GM21381 (cell line): Measurements from ENCODE around the gene DUSP3.
"Not testable (repeated sequence)": the region's sequence is repeated elsewhere in the genome, so short reads cannot be mapped to it uniquely, and the experiment has no call there.

Experiments
- ATAC-seq: cut with Tn5 transposase; IDR thresholded peaks from one replicate; pipeline ENCODE4 v1.9.1; 2021; ENCODE audit warnings: mild to moderate bottlenecking, moderate library complexity; ENCODE audit not compliant: unreplicated experiment

DUSP3 gene

DNA sequence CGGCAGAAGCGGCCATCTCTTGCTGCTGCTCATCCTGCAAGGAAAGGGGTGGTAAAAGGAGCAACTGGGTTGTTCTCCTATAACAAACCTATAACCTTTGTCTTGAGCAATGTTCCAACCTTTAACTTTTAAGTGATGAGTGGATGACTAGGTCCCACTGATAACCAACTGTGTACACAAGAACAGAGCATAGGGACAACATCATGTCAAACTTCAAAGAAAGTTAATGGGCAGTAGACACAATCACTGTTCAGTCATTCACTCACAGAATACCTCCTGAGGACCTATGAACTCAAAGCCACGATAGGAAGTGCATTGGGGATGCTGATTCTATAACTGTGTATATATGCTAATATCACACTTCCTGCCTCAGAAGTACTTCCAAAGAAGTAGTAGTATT is 23.1 kb upstream of the DUSP3 start:
- ATAC-seq, result no peak

DNA sequence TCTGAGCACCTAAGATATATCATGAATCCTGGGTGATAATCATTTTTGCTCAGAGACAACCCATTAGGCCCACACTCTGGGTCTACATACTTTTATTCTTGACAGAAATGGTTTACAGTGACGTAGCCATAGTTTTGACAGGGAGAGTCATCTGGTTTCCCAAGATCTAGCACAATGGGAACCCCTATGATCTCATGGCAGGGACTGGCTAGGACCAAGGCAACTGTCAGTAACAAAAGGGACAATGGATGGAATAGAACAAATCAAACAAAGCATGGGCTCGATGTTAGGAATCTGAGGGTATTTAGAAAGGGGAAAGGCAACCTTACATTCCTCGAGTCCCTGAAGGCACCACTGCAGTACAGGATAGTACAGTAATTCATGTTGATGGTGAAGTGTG is 22.0 kb upstream of the DUSP3 start:
- ATAC-seq, result no peak

DNA sequence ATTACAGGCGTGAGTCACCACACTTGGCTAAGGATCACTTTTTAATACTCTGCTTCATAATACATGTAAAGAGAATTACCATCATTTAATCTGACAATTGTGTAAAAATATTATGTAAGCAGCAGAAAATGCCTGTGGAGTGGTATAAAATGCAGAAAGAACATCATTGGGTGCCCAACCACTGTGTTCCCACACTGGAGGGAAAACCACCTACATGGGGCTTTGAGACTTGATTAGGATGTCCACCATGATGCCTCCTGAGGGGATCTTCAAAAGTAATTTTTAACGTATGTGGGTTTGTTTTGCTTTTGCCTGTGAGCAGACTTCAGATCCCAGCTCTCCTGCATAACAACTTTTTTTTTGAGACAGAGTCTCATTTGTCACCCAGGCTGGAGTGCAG is 20.3 kb upstream of the DUSP3 start:
- no peak for ATAC-seq

DNA sequence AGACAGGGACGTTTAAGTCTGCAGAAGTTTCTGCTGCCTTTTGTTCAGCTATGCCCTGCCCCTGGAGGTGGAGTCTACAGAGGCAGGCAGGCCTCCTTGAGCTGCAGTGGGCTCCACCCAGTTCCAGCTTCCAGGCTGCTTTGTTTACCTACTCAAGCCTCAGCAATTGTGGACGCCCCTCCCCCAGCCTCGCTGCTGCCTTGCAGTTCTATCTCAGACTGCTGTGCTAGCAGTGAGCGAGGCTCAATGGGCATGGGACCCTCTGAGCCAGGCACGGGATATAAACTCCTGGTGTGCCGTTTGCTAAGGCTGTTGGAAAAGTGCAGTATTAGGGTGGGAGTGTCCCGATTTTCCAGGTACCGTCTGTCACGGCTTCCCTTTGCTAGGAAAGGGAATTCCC is 19.2 kb upstream of the DUSP3 start:
- not testable (repeated sequence) for ATAC-seq

DNA sequence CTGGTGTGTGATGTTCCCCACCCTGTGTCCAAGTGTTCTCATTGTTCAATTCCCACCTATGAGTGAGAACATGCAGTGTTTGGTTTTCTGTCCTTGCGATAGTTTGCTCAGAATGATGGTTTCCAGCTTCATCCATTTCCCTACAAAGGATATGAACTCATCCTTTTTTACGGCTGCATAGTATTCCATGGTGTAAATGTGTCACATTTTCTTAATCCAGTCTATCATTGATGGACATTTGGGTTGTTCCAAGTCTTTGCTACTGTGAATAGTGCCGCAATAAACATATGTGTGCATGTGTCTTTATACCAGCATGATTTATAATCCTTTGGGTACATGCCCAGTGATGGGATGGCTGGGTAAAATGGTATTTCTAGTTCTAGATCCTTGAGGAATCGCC is 13.9 kb upstream of the DUSP3 start:
- not testable (repeated sequence) for ATAC-seq

DNA sequence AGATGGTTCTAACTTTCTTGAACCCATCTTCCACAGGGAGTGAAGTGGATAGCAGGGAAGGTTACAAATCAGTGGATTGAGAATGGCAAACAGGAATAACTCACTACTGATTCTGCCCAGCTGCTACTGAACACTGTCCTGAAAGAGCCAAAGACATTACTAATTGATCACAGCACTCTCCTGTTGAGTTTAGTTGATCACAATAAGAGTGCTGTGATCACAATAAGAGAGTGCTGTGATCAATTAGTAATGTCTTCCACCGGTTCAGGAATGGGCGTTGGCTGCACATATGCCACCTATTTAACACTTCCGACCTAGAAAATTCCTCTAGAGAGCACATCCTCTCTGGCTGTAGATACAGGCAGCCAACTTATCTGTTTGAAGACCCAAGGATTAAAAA is 12.8 kb upstream of the DUSP3 start:
- no peak for ATAC-seq

DNA sequence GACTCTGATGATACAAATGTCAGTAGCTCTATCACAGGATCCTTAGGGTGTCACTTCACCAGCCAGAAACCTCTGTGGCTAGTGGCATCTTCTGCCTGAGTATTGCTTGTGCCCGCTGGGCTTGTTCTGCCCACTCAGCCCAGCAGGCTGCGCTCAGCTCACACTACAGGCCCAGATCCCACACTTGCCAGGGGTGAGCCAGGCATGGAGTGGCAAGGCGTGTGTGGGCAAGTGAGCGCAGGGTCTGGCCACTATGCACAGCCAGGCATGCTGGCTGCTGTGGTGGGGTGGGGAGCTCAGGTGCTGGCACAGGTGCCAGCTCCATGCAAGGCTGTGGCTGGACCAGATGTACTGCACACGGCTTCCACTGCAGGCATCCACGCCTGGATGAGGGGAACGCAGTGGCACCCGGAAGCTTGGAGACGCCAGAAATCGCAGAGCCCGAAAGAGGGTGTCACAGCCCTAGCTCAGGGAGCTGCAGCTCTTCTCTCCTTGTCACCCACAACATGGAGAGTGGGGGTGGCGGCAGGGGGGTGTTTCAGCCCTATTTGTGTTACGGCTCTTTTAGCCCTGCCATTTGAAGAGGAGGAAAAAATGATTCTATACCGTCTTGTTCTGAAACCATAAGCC is 11.6 kb upstream of the DUSP3 start:
- ATAC-seq, result no peak

DNA sequence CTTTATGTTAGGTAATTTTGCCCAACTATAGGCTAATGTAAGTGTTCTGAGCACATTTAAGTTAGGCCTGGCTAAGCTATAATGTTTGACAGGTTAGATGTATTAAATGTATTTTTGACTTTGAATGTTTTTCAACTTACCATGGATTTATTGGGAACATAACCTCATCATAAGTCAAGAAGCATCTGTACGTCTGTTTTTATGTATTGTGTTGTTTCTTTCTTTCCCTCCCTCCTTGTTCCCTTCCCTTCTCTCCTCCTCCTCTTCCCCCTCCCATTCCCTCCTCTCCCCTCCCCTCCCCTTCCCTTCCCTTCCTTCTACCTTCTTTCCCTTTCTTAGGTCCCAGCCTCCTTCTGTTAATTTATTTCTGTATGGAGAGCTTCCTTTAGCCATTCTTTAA is 10.7 kb upstream of the DUSP3 start:
- ATAC-seq, result no peak

DNA sequence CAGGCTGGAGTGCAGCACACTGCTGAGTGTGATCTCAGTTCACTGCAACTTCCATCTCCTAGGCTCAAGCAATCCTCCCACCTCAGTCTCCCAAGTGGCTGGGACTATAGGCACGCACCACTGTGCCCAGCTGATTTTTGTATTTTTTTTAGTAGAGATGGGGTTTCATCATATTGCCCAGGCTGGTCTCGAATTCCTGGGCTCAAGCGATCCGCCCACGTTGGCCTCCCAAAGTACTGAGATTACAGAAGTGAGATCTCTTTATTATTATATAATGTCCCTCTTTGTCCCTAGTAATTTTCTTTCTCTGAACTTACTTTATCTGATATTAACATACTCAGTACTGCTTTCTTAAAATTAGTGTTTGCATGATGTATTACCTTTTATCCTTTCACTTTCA is 9.8 kb upstream of the DUSP3 start:
- ATAC-seq, result no peak

DNA sequence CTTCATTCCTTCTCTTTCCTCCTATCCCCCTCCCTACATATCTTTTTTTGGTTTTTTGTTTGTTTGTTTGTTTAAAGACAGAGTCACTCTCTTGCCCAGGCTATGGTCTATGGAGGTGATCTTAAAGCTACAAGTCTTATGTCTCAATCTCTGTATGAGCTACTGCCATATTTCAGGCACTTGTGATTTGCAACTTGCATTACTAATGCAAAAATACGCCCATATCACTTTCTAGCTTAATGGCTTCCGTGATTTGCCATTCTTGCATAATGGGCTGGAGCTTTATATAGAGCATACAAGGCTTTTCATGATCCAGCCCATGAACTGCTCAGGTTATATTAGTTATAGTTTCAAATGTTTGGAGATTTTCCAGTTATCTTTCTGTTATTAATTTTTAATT is 9.0 kb upstream of the DUSP3 start:
- no peak for ATAC-seq

DNA sequence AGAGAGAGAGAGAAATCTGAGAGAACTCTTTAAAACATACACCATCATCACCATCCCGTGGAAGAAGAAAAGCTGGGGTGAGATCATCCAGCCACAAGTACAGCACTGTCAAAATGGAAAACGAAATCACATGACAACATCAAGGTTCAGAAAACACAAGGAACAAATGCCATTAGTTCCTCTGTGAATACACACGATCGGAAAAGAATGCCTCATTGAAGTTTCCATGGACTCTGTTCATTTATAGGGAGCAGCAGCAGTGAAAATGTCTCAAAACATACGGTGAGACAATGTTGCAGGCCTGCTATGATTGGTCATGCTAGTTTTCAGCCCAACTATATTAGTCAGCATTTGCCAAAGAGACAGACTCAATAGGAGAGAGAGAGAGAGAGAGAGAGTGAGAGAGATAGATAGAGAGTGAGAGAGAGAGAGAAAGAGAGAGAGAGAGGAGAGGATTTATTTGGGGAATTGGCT is 5.9 kb upstream of the DUSP3 start:
- ATAC-seq, result no peak

DNA sequence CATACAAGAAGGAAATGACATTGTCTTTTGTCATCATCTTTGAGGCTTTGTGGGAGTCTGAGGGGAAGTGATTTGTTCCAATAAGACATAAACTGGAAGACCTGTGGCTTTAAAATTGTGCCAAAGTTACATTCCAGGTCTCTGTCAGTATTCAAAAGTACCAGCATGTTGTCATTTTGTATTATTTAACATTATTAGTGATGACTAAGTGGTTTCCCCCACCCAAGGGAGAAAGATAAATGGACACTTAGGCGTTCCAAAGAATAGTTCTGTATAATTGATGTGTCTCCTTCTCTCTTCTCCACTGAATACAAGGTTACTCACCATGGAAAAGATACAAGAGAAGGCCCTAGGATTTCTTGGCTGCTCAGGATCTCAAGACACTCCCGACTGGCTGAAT is 5.3 kb upstream of the DUSP3 start:
- no peak for ATAC-seq

DNA sequence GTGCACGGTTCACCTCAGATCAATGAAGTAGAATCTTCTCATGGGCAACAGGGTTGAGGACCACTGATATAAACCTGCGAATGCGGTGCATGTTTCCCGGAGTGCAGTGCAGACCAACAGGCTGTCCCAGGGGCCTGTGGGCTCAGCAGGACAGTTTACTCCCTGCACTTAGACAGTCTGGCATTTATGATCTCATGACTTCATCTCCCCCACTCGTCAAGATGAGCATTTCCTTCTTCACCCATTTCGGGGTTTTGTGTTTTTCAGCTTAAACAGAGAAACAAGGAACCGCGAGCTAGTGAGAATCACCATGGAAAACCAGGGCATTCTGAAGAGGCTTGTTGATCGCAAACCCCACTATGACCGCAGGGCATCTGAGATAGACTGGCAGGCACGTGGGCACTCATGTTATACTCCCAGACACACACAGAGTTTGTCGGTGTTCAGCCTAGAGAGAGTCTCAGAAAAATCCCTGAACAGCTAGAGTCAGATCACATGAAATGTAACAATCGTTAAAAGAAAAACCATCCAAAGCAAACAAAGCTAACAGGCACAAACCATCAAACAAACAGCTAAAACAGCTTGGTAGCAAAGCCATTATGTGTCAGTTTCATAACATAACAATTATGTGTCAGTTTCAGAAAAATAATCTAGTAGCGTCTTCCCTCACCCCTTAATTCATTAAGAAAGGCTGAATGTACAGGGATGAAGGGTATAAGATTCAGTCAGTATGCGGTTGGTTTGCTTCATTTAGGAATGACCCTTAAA is 4.3 kb upstream of the DUSP3 start:
- ATAC-seq, result no peak

DNA sequence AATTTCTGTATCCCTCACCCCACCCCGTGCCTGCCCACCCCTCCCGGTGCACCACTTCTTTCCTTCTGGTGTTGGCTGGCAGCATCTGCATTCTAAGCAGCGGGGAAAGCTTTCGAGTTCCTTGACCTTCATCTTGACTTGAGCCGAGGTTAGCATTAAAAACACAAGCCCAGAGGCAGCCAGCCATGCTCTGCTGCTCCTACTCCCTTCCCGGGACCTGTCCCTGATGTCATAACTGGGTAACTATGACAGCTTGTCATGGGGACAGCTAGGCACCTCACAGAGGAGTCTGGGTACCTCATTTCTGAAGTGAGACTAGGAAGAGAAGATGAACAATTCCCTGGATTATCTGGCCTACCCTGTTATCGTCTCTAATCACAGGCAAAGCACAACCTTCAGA is 1.4 kb upstream of the DUSP3 start, which contains the start of gene CFAP97D1:
Gene CFAP97D1, plus strand, starts transcription at position 301 of the 400 bp plus-strand sequence. Its CDS starts 28 bp downstream, at position 329.
- no peak for ATAC-seq

DNA sequence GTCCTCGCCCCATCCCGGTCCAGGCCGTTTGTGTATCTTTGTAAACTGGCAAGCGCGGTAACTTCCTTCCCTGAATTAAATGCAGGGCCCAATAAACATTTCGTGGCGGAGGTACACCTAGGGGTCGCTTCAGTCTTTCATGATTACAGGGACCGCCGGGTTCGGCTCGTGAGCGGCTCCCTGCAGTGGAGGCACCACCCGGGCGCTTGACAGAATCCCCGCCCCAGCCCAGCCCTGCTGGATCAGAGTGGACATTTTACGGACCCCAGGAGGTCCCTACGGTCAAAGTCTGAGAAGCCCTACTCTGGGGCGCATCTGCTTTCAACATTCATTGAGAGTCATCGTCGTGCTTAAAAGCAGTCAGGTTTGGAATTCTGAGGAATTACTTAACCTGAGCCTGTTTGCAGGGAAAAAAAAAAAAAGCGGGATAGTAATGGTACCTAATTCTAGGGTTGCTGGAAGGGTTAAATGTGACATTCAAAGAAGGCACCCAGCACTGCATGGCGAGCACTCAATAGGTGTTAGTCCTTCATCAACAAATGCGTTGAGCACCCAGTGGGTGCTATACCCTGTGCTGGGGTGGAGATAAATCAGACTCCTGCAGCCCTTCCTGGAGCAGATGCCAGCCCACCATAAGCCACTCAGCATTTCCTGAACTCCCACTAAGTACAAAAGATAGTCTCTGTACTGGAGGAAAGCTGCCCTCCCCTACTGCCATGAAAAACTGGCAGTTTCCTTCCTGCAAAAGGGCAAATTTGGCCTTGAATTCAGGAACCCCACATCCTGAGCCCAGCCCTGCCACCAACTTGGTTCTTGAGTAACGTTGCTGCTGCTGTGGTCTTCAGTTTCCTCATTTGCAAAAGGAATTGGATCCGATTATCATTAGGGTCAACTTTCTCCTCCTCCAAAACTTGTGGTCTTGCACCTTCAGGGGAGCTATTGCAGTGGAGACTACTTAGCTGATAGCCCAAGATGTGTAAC is 658 bp upstream of the DUSP3 start:
- no peak for ATAC-seq

DNA sequence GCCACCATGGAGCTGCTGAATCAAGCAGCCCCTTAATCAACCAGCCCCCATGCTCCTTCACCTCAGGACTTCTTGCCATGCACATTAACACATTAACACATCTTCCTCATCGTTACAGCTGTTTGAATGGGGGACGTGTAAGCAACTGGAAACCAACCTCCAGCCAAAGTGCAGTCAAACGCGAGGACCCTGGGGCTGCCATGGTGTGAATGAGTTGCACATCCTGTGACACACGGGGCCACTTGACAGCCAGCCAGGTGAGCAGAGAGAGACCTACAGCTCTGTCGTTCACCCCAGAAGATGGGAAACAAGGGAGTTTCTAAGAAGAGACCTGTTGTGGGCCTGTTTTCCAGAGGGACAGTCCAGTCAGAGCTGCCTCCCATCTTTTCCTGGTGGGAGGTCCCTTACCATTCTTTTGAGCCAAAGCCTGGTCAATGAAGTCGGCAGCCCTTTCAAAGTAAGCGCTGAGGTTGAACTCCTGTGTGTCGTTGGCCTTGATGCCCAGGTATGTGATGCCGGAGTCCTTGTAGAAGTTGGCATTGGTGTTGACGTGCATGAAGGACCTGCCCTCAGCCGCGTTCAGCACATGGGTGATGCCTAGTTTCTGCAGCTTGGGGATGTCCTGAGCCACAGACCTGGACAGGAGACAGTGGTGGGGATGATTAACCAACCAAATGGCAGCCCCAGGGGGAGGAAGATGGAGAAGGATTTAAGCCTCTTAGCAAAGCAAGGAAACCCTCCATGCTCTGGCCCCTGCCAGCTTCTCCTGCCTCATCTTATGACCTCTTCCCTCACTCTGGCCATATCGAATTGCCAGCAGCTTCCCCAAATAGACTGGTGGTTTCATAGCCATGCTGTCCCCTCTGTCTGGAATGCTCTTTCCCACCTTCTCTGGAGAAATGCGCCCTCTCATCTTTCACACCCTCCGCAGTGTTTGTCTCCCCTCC is 4.2 kb downstream of the DUSP3 start:
- ATAC-seq, result no peak

DNA sequence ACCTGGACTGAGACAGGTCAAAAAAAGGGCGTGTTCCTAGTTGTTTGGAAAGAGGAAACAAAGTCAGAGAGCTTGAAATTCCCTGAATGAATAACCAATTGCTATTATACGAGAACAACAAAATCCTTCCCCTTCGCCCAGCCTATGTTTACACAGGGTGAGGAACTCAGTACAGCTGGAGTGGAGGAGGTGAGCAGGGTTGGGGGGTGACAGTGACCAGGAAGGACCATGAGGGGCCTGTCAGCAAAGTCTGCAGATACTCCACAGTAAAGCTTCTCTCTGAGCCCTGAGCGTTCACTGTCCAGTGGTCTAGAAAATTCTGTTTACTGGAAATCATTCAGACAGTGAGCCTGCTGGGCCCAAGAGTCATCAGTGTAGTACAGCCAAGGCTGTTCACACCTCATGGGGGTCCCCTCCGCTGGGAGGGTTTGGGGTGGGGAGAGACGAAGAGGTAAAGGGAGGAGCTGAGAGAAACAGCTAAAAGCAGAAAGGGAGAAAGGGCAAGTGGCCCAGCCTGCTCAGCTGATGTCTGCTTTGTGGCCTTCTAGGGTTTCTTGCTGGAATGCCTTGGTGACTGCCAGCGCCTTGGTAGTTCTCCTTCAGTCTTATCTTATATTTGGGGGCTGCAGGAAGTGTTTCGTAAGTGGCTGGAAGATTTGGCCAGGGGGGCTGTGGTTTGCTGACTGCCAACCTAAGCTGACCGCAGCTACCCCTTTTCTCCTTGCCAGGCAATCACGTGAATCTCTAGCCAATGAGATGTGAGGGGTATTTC is 5.7 kb downstream of the DUSP3 start:
- no peak for ATAC-seq

DNA sequence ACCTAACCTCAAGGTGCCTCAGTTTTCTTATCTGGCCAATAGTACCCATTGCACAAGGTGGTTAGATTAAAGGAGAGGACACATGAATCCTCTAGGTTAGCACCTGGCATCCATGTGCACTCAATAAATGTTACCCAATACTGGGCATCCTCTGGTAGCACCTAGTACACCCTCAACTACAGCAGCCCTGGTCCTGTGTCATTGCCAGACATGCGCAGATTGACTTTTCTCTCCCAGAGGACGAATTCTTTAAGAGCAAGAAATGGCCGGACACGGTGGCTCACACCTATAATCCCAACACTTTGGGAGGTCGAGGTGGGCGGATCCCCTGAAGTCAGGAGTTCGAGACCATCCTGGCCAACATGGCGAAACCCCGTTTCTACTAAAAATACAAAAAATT is 7.3 kb downstream of the DUSP3 start:
- no peak for ATAC-seq

DNA sequence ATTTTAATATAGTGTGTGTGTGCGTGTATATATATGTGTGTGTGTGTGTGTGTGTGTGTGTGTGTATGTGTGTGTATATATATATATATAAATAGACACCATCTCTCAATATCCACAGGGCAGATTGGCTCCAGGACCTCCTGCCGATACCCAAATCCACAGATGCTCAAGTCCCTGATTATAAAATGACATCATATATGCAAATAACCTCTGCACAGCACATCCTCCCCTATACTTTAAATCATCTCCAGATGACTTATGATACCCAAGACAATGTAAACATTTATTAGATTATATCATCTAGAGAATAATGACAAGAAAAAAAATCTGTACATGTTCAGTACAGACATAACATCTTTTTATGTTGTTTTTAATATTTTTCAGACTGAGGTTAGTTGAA is 7.8 kb downstream of the DUSP3 start:
- no peak for ATAC-seq

DNA sequence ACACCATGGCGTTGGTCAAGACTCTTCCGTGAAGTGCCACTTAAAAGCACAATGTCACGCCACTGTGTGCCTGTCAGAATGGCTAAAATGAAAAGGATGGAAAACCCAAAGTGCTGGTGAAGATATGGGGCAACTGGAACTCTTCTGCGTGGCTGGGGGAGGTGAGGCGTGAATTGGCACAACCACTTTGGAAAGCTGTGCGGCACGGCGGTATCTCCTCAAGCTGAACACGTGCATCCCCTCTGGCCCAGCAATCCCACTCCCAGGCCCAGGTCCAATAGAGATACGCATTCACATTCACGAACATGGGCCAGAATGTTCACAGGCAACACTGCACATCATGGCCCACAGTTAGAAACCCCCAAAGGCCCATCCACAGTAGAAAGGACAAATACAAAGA is 8.9 kb downstream of the DUSP3 start:
- ATAC-seq, result no peak
